GM12878 (cell line): ENCODE data around the gene LEFTY1. TPM values are rescaled to one million over a fixed set of nuclear protein-coding genes. Genes with fewer than 3 reads are reported as not detected.

Experiments
- ATAC-seq: fragments of 200-7000 bp; cut with Tn5 transposase; 3 replicates; pipeline ENCODE4 v1.9.1; 2020; ENCODE audit warnings: mild to moderate bottlenecking, moderate library complexity
- BruUV-seq: library from RNA; stranded (reverse); fragments of 400-500 nt; replicated peaks from 2 replicates; lab custom pipeline; 2021; lab: Mats Ljungman, UMichigan
- CTCF ChIA-PET: fragments of 300-600 bp; sonication (Branson Sonifier 250); formaldehyde crosslinking; extraction: SDS; loops from one replicate; lab custom pipeline; 2021; ENCODE audit warnings: inconsistent platforms; lab: Yijun Ruan, JAX
- POLR2A ChIA-PET: fragments of 350-600 bp; formaldehyde crosslinking; extraction: SDS; loops from one replicate; lab custom pipeline; 2021; ENCODE audit warnings: inconsistent platforms; lab: Charles Lee
- RAD21 ChIA-PET: fragments of 300-600 bp; sonication (Branson Sonifier 250); formaldehyde crosslinking; loops from one replicate; lab custom pipeline; 2023; ENCODE audit warnings: antibody characterized with exemption; ENCODE audit not compliant: unreplicated experiment; lab: Charles Lee
- SMC1A ChIA-PET: fragments of 300-600 bp; sonication (Branson Sonifier 250); formaldehyde crosslinking; loops from one replicate; lab custom pipeline; 2023; ENCODE audit not compliant: unreplicated experiment, uncharacterized antibody; lab: Charles Lee
- DNase-seq: peaks from one replicate; pipeline ENCODE4 v3.0.0-alpha.2; 2011; ENCODE audit warnings: low read depth, low spot score
- FAIRE-seq: peaks from 3 replicates; lab custom pipeline; 2011; peaks lifted over from hg19 to GRCh38; lab: Jason Lieb, UNC
- H2AFZ ChIP-seq: 2 replicates; pipeline ENCODE4 v1.6.0; 2011; ENCODE audit warnings: low read depth, low read length, control low read depth; ENCODE audit not compliant: control insufficient read depth
- H3K27ac ChIP-seq: 2 replicates; pipeline ENCODE4 v1.5.1; 2011; ENCODE audit warnings: control low read depth; ENCODE audit not compliant: control insufficient read depth, insufficient read depth
- H3K27me3 ChIP-seq, 2 experiments: replicated peaks in 1 of 2; 2 replicates each; pipeline versions ENCODE4 v1.6.0 to v1.6.1; 2011; ENCODE audit warnings: low read length in 1 of 2; ENCODE audit not compliant: control insufficient read depth in 2 of 2, insufficient read depth in 2 of 2
- H3K36me3 ChIP-seq, 2 experiments: 2 replicates each; pipeline ENCODE4 v1.5.1; 2011; ENCODE audit warnings: low read length in 1 of 2; ENCODE audit not compliant: control insufficient read depth in 2 of 2, insufficient read depth in 2 of 2
- H3K4me1 ChIP-seq: 2 replicates; pipeline ENCODE4 v1.6.1; 2011; ENCODE audit warnings: mild to moderate bottlenecking, low read length, moderate library complexity, mixed read lengths; ENCODE audit not compliant: control insufficient read depth, insufficient read depth
- H3K4me2 ChIP-seq: 2 replicates; pipeline ENCODE4 v1.6.0; 2011; ENCODE audit warnings: control low read depth; ENCODE audit not compliant: control insufficient read depth, insufficient read depth
- H3K4me3 ChIP-seq: fragments of 200-600 bp; sonication (generic); 2 replicates; pipeline ENCODE4 v1.5.1; 2016
- H3K79me2 ChIP-seq: 2 replicates; pipeline ENCODE4 v1.6.0; 2011; ENCODE audit warnings: low read length; ENCODE audit not compliant: control insufficient read depth, insufficient read depth
- H3K9ac ChIP-seq: 2 replicates; pipeline ENCODE4 v1.8.0; 2011; ENCODE audit warnings: low read length, control low read depth, mixed read lengths; ENCODE audit not compliant: control insufficient read depth, insufficient read depth
- H3K9me3 ChIP-seq: replicated peaks from 3 replicates; pipeline ENCODE4 v1.5.1; 2011; ENCODE audit warnings: mild to moderate bottlenecking, low read length; ENCODE audit not compliant: control insufficient read depth, insufficient read depth
- H4K20me1 ChIP-seq: 2 replicates; pipeline ENCODE4 v1.6.0; 2011; ENCODE audit not compliant: control insufficient read depth, insufficient read depth
- BRCA1 ChIP-seq: IDR thresholded peaks from 2 replicates; pipeline ENCODE4 v1.6.1; 2011; ENCODE audit warnings: low read depth, low read length, improper control_type of control experiment
- EP300 ChIP-seq, 2 experiments: fragments of 150-350 bp in 1 of 2; IDR thresholded peaks; 2 replicates each; pipeline ENCODE4 v1.6.1; 2011 to 2012; ENCODE audit warnings: low read depth in 2 of 2, low read length in 2 of 2, borderline replicate concordance in 1 of 2, improper control_type of control experiment in 1 of 2, inconsistent platforms in 1 of 2; ENCODE audit not compliant: control insufficient read depth in 1 of 2
- FOS ChIP-seq: IDR thresholded peaks from 3 replicates; pipeline ENCODE4 v1.6.1; 2011; ENCODE audit warnings: borderline replicate concordance; ENCODE audit not compliant: insufficient read length; ENCODE audit errors: extremely low read depth
- FOXK2 ChIP-seq: fragments of 450-650 bp; IDR thresholded peaks from 2 replicates; pipeline ENCODE4 v1.6.1; 2017; ENCODE audit warnings: mild to moderate bottlenecking, moderate library complexity
- ZNF274 ChIP-seq: IDR thresholded peaks from one replicate; pipeline ENCODE4 v1.8.0; 2011; ENCODE audit not compliant: insufficient read length, insufficient read depth
- WGBS: methylation state at CpG from one replicate; pipeline ENCODE4 v1.1.6; 2016; ENCODE audit warnings: low lambda C conversion rate; ENCODE audit not compliant: insufficient replicate concordance, insufficient coverage; ENCODE audit errors: missing lambda C conversion rate; 5-methylcytosine and 5-hydroxymethylcytosine counted together
- in situ Hi-C: fragments of 300-500 bp; cut with MboI; formaldehyde crosslinking; loops from 9 replicates; pipeline ENCODE4 v1.14.3; 2018; ENCODE audit warnings: mixed read lengths
- intact Hi-C: fragments of 100-400 bp; cut with micrococcal nuclease; formaldehyde crosslinking; loops from one replicate; pipeline ENCODE4 v1.14.2; 2022; ENCODE audit not compliant: unreplicated experiment
- polyA plus RNA-seq, 11 experiments: library from polyadenylated mRNA; depleted of rRNA in 4 of 11; unstranded in 6 of 11; stranded (reverse) in 5 of 11; fragments of >200 nt; fragmentation: Nextera tagmentation in 4 of 11; fragmentation: Illumina TruSeq in 1 of 11; extraction: Ambion mirVana in 4 of 11; extraction: Trizol in 1 of 11; gene quantifications; 1 replicate in 1 of 11; 2 replicates in 10 of 11; pipeline versions ENCODE4 v1.2.1 to v1.2.3, GENCODE V29; 2011 to 2016; ENCODE audit warnings: inconsistent platforms in 2 of 11, missing spikeins in 2 of 11, low read depth in 1 of 11
- total RNA-seq, 4 experiments: library from RNA; depleted of rRNA in 3 of 4; stranded (reverse); fragments of >200 nt in 3 of 4; fragmentation: Illumina TruSeq in 1 of 4; extraction: Trizol in 1 of 4; gene quantifications; 2 replicates each; pipeline versions ENCODE4 v1.2.1 to v1.2.3, GENCODE V29; 2013 to 2021
- TF ChIP-seq, protein P1 (sequence below): fragments of 150-350 bp; IDR thresholded peaks from 2 replicates; pipeline ENCODE4 v1.6.1; 2016; ENCODE audit warnings: low read depth, low read length
- TF ChIP-seq, protein P2 (sequence below): IDR thresholded peaks from 2 replicates; pipeline ENCODE4 v1.6.1; 2011; ENCODE audit warnings: low read depth, low read length, improper control_type of control experiment, borderline replicate concordance
- TF ChIP-seq, protein P3 (sequence below): fragments of 450-650 bp; conservative IDR thresholded peaks from 2 replicates; pipeline ENCODE4 v1.6.1; 2017; ENCODE audit warnings: mild to moderate bottlenecking, moderate library complexity
- TF ChIP-seq, protein P4 (sequence below): fragments of 450-650 bp; IDR thresholded peaks from 2 replicates; pipeline ENCODE4 v1.6.1; 2018; ENCODE audit warnings: borderline replicate concordance, mild to moderate bottlenecking; ENCODE audit not compliant: partially characterized antibody
- TF ChIP-seq, protein P5 (sequence below): fragments of 450-650 bp; IDR thresholded peaks from 2 replicates; pipeline ENCODE4 v1.6.1; 2018; ENCODE audit warnings: mild to moderate bottlenecking, low read depth, moderate library complexity; ENCODE audit not compliant: partially characterized antibody

The LEFTY1 gene
- total and polyA plus RNA-seq, 10 of the 15 experiments (the other 5 are each of a cell fraction or from before 2014, with no cell fraction given): 0.06 TPM; not detected in 8

- Histone ChIP-seq H3K4me3 (no peak overlapping the region), H2AFZ (no peak overlapping the region), H3K4me1 (peaks cover 24% of the 10 kb centered on the region), H3K36me3 (peaks cover 2 to 4% of the 10 kb centered on the region in 2 experiments; a peak in 3 of 4 replicates), H3K9ac (no peak overlapping the region), H4K20me1 (0 out of 2 replicates have a peak, but pooled peaks cover 3% of the 10 kb centered on the region), H3K27ac (no peak overlapping the region), H3K79me2 (peaks cover 20% of the 10 kb centered on the region), H3K9me3 (no peaks in the 10 kb centered on the region), H3K4me2 (no peak overlapping the region), H3K27me3 (no peaks in the 10 kb centered on the region)
- ChIA-PET RAD21 (no interaction called here), CTCF (interaction anchor here (1.6 to 1.8 kb wide), 3 partner anchors 22 to 99 kb away, joined by 3 to 6 read pairs (median 5); no protein-coding TSS in a partner anchor), SMC1A (interaction anchor here (0.9 kb wide), 2 partner anchors 45 to 395 kb away, joined by 3 read pairs; no protein-coding TSS in a partner anchor), POLR2A (no interaction called here)
- intact Hi-C loops: no loop called here
- FAIRE-seq (no peak), ATAC-seq (no peak), DNase-seq (no peak)
- in situ Hi-C loops: no loop called here
- 93% methylated on average over 12 of the region's 12 CpGs for WGBS
- BruUV-seq: no TSS peak
- TF ChIP-seq BRCA1 (no peak), FOXK2 (no peak), FOS (no peak), ZNF274 (no peak), EP300 (IDR thresholded peaks at IDR 0.05; ENCODE audit: borderline replicate concordance in 1 of 2, control insufficient read depth in 1 of 2, low read depth in 2 of 2, low read length in 2 of 2) (no peak)
- TF ChIP-seq, protein P1, sequence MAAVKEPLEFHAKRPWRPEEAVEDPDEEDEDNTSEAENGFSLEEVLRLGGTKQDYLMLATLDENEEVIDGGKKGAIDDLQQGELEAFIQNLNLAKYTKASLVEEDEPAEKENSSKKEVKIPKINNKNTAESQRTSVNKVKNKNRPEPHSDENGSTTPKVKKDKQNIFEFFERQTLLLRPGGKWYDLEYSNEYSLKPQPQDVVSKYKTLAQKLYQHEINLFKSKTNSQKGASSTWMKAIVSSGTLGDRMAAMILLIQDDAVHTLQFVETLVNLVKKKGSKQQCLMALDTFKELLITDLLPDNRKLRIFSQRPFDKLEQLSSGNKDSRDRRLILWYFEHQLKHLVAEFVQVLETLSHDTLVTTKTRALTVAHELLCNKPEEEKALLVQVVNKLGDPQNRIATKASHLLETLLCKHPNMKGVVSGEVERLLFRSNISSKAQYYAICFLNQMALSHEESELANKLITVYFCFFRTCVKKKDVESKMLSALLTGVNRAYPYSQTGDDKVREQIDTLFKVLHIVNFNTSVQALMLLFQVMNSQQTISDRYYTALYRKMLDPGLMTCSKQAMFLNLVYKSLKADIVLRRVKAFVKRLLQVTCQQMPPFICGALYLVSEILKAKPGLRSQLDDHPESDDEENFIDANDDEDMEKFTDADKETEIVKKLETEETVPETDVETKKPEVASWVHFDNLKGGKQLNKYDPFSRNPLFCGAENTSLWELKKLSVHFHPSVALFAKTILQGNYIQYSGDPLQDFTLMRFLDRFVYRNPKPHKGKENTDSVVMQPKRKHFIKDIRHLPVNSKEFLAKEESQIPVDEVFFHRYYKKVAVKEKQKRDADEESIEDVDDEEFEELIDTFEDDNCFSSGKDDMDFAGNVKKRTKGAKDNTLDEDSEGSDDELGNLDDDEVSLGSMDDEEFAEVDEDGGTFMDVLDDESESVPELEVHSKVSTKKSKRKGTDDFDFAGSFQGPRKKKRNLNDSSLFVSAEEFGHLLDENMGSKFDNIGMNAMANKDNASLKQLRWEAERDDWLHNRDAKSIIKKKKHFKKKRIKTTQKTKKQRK: no peak
- TF ChIP-seq, protein P2, sequence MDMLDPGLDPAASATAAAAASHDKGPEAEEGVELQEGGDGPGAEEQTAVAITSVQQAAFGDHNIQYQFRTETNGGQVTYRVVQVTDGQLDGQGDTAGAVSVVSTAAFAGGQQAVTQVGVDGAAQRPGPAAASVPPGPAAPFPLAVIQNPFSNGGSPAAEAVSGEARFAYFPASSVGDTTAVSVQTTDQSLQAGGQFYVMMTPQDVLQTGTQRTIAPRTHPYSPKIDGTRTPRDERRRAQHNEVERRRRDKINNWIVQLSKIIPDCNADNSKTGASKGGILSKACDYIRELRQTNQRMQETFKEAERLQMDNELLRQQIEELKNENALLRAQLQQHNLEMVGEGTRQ: no peak
- TF ChIP-seq, protein P3, sequence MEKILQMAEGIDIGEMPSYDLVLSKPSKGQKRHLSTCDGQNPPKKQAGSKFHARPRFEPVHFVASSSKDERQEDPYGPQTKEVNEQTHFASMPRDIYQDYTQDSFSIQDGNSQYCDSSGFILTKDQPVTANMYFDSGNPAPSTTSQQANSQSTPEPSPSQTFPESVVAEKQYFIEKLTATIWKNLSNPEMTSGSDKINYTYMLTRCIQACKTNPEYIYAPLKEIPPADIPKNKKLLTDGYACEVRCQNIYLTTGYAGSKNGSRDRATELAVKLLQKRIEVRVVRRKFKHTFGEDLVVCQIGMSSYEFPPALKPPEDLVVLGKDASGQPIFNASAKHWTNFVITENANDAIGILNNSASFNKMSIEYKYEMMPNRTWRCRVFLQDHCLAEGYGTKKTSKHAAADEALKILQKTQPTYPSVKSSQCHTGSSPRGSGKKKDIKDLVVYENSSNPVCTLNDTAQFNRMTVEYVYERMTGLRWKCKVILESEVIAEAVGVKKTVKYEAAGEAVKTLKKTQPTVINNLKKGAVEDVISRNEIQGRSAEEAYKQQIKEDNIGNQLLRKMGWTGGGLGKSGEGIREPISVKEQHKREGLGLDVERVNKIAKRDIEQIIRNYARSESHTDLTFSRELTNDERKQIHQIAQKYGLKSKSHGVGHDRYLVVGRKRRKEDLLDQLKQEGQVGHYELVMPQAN: no peak
- TF ChIP-seq, protein P4, sequence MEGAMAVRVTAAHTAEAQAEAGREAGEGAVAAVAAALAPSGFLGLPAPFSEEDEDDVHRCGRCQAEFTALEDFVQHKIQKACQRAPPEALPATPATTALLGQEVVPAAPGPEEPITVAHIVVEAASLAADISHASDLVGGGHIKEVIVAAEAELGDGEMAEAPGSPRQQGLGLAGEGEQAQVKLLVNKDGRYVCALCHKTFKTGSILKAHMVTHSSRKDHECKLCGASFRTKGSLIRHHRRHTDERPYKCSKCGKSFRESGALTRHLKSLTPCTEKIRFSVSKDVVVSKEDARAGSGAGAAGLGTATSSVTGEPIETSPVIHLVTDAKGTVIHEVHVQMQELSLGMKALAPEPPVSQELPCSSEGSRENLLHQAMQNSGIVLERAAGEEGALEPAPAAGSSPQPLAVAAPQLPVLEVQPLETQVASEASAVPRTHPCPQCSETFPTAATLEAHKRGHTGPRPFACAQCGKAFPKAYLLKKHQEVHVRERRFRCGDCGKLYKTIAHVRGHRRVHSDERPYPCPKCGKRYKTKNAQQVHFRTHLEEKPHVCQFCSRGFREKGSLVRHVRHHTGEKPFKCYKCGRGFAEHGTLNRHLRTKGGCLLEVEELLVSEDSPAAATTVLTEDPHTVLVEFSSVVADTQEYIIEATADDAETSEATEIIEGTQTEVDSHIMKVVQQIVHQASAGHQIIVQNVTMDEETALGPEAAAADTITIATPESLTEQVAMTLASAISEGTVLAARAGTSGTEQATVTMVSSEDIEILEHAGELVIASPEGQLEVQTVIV: no peak
- TF ChIP-seq, protein P5, sequence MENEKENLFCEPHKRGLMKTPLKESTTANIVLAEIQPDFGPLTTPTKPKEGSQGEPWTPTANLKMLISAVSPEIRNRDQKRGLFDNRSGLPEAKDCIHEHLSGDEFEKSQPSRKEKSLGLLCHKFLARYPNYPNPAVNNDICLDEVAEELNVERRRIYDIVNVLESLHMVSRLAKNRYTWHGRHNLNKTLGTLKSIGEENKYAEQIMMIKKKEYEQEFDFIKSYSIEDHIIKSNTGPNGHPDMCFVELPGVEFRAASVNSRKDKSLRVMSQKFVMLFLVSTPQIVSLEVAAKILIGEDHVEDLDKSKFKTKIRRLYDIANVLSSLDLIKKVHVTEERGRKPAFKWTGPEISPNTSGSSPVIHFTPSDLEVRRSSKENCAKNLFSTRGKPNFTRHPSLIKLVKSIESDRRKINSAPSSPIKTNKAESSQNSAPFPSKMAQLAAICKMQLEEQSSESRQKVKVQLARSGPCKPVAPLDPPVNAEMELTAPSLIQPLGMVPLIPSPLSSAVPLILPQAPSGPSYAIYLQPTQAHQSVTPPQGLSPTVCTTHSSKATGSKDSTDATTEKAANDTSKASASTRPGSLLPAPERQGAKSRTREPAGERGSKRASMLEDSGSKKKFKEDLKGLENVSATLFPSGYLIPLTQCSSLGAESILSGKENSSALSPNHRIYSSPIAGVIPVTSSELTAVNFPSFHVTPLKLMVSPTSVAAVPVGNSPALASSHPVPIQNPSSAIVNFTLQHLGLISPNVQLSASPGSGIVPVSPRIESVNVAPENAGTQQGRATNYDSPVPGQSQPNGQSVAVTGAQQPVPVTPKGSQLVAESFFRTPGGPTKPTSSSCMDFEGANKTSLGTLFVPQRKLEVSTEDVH: no peak
These were observed 11.9 kb downstream of the LEFTY1 start for GRCh38 chr1:225876900-225877510.
